Measurements from ENCODE around the gene NFKBIL1.

Gene NFKBIL1

GRCh38 chr6:31534521-31535040 is 12.8 kb upstream of the NFKBIL1 start:
- no peak for DNase-seq (ENCODE audit: low read depth, low spot score)

GRCh38 chr6:31535538-31536324 is 11.7 kb upstream of the NFKBIL1 start:
- no peak for DNase-seq (ENCODE audit: low read depth, low spot score)

GRCh38 chr6:31538805-31539400 is 8.5 kb upstream of the NFKBIL1 start:
- DNase-seq (ENCODE audit: low read depth, low spot score), result no peak

- no peak for DNase-seq (ENCODE audit: low read depth, low spot score)
Measured at GRCh38 chr6:31540640-31541039, 6.8 kb upstream of the NFKBIL1 start.

GRCh38 chr6:31541059-31541657 is 6.2 kb upstream of the NFKBIL1 start:
- DNase-seq (ENCODE audit: low read depth, low spot score), result peak; percentile 68

- DNase-seq (ENCODE audit: low read depth, low spot score), result peak; percentile 97
Measured at GRCh38 chr6:31541658-31542521, 5.5 kb upstream of the NFKBIL1 start, which contains the start of gene DDX39B. DDX39B (minus strand) TSS chr6:31542003; CDS start chr6:31540532, 1,471 bp downstream.

GRCh38 chr6:31543639-31544038 is 3.8 kb upstream of the NFKBIL1 start:
- no peak for DNase-seq (ENCODE audit: low read depth, low spot score)

GRCh38 chr6:31544676-31545075 is 2.7 kb upstream of the NFKBIL1 start:
- DNase-seq (ENCODE audit: low read depth, low spot score), result no peak

GRCh38 chr6:31545291-31545690 is 2.1 kb upstream of the NFKBIL1 start:
- DNase-seq (ENCODE audit: low read depth, low spot score), result no peak

GRCh38 chr6:31546339-31546957 is 960 bp upstream of the NFKBIL1 start, which contains the start of gene ATP6V1G2:
ATP6V1G2 (minus strand) TSS chr6:31546608; CDS start chr6:31546559, 49 bp downstream.
- peak; percentile 99 for DNase-seq (ENCODE audit: low read depth, low spot score)

- no peak for DNase-seq (ENCODE audit: low read depth, low spot score)
Measured at GRCh38 chr6:31547727-31548543, 527 bp downstream of the NFKBIL1 start.

- no peak for DNase-seq (ENCODE audit: low read depth, low spot score)
Measured at GRCh38 chr6:31548544-31548873, 1.1 kb downstream of the NFKBIL1 start.

- DNase-seq (ENCODE audit: low read depth, low spot score), result peak; percentile 79
Measured at GRCh38 chr6:31551371-31551770, 4.0 kb downstream of the NFKBIL1 start.

GRCh38 chr6:31556307-31556706 is 8.9 kb downstream of the NFKBIL1 start:
- DNase-seq (ENCODE audit: low read depth, low spot score), result no peak

- no peak for DNase-seq (ENCODE audit: low read depth, low spot score)
Measured at GRCh38 chr6:31557443-31558317, 10.3 kb downstream of the NFKBIL1 start.

GRCh38 chr6:31558318-31558625 is 10.9 kb downstream of the NFKBIL1 start:
- no peak for DNase-seq (ENCODE audit: low read depth, low spot score)

- no peak for DNase-seq (ENCODE audit: low read depth, low spot score)
Measured at GRCh38 chr6:31558631-31559500, 11.5 kb downstream of the NFKBIL1 start.

GRCh38 chr6:31559606-31559957 is 12.2 kb downstream of the NFKBIL1 start:
- DNase-seq (ENCODE audit: low read depth, low spot score), result no peak

Measured in ELF-1 (cell line).